Measurements from ENCODE around the gene FYB1. TPM values are rescaled to one million over a fixed set of nuclear protein-coding genes. Genes with fewer than 3 reads are reported as not detected.
A peak's percentile ranks its signal among the peaks of the same experiment; 100 is the strongest.

Gene FYB1
- total and polyA plus RNA-seq, 2 of the 8 experiments (the other 6 are each of a cell fraction or from before 2014, with no cell fraction given): not detected

- Histone ChIP-seq H2BK15ac (ENCODE audit: low read length) (no peak overlapping the region), H3K36me3 (ENCODE audit: control insufficient read depth in 2 of 4, insufficient read depth in 4 of 4, low read length in 3 of 4) (no peaks in the 10 kb centered on the region), H3K9ac (replicated peaks in 1 of 4; ENCODE audit: extremely low read depth in 1 of 4, low read depth in 3 of 4, low read length in 3 of 4) (no peak overlapping the region), H3K4me1 (replicated peaks in 1 of 4; ENCODE audit: control insufficient read depth in 3 of 4, insufficient read depth in 4 of 4, low read length in 3 of 4) (no peaks in the 10 kb centered on the region), H3K56ac (replicated peaks; ENCODE audit: insufficient read length, low read depth, low read length) (no peak overlapping the region), H3K4me2 (ENCODE audit: insufficient read depth in 1 of 2, low read depth in 2 of 2, low read length in 2 of 2) (no peak overlapping the region), H3K23me2 (ENCODE audit: low read depth, low read length) (no peaks in the 10 kb centered on the region), H3K27ac (ENCODE audit: low read depth, low read length) (no peak overlapping the region), H3K9me3 (ENCODE audit: insufficient read depth in 2 of 2, low read depth in 1 of 2, low read length in 1 of 2) (no peaks in the 10 kb centered on the region), H3K4ac (replicated peaks; ENCODE audit: insufficient read length, low read depth, low read length) (no peak overlapping the region), H2AK5ac (ENCODE audit: low read depth, low read length) (no peak overlapping the region), H4K91ac (replicated peaks; ENCODE audit: insufficient read length, low read length) (no peak overlapping the region), H2BK12ac (ENCODE audit: low read depth, low read length) (no peak overlapping the region), H3K23ac (ENCODE audit: insufficient read length) (no peak overlapping the region), H4K5ac (ENCODE audit: insufficient read length, low read depth, low read length) (no peak overlapping the region), H3K18ac (ENCODE audit: extremely low read depth, low read length) (no peak overlapping the region), H2AFZ (ENCODE audit: low read length) (0 out of 2 replicates have a peak overlapping the region, but pooled peaks have one; percentile 43), H3K79me2 (ENCODE audit: control insufficient read depth in 1 of 2, insufficient read depth in 2 of 2, low read length in 2 of 2) (no peaks in the 10 kb centered on the region), H2BK120ac (replicated peaks; ENCODE audit: low read depth, low read length) (no peak overlapping the region), H2BK20ac (ENCODE audit: low read length) (no peak overlapping the region), H4K8ac (ENCODE audit: extremely low read depth, insufficient read depth, low read length) (no peak overlapping the region), H3K27me3 (replicated peaks in 1 of 4; ENCODE audit: control insufficient read depth in 3 of 4, extremely low read depth in 1 of 4, insufficient read depth in 3 of 4, low read length in 3 of 4) (no peaks in the 10 kb centered on the region), H2BK5ac (ENCODE audit: low read depth, low read length) (no peak overlapping the region), H4K20me1 (replicated peaks in 1 of 2; ENCODE audit: control insufficient read depth in 1 of 2, insufficient read depth in 2 of 2, low read length in 2 of 2) (no peaks in the 10 kb centered on the region), H3K4me3 (ENCODE audit: extremely low read depth in 1 of 4, insufficient read depth in 2 of 4, low read depth in 3 of 4, low read length in 4 of 4) (no peak overlapping the region), H3K79me1 (ENCODE audit: low read depth, low read length) (no peaks in the 10 kb centered on the region), H3K14ac (ENCODE audit: insufficient read length) (no peak overlapping the region)
- TF ChIP-seq RAD21 (IDR thresholded peaks at IDR 0.05 in 1 of 2, conservative IDR thresholded peaks at IDR 0.05 in 1 of 2; ENCODE audit: low read depth in 2 of 2, low read length in 2 of 2) (no peak), KDM4A (IDR thresholded peaks at IDR 0.05; ENCODE audit: low read depth, low read length, severe bottlenecking) (no peak)
- FAIRE-seq: no peak
- DNase-seq (ENCODE audit: low read depth in 1 of 2, low spot score in 2 of 2): no peak
- ChIA-PET POLR2A (ENCODE audit: partially characterized antibody) (no interaction called here), CTCF (ENCODE audit: partially characterized antibody) (interaction anchor here (0.9 to 4.1 kb wide), 4 partner anchors 10 to 56 kb away, joined by 3 to 34 read pairs (median 4); partner anchors contain the start of gene FYB1)
- WGBS, 2 experiments (ENCODE audit: extremely low coverage in 1 of 2, insufficient coverage in 1 of 2, insufficient read length in 1 of 2, insufficient replicate concordance in 2 of 2, low coverage in 1 of 2, low lambda C conversion rate in 2 of 2, missing lambda C conversion rate in 1 of 2): 94% methylated on average over 4 of the region's 4 CpGs; no CpG with 5 or more reads in 1 of the 2 experiments
Measured at GRCh38 chr5:39231705-39232525, 12.6 kb upstream of the FYB1 start.

Measured in H1 (cell line).